Measurements from ENCODE around the gene ASCC2. TPM values are rescaled to one million over a fixed set of nuclear protein-coding genes. Genes with fewer than 3 reads are reported as not detected.

The ASCC2 gene
- total and polyA plus RNA-seq, 2 donors (not counting 3 experiments of a cell fraction or from before 2014, with no cell fraction given): 43.6 to 60.7 TPM

DNA sequence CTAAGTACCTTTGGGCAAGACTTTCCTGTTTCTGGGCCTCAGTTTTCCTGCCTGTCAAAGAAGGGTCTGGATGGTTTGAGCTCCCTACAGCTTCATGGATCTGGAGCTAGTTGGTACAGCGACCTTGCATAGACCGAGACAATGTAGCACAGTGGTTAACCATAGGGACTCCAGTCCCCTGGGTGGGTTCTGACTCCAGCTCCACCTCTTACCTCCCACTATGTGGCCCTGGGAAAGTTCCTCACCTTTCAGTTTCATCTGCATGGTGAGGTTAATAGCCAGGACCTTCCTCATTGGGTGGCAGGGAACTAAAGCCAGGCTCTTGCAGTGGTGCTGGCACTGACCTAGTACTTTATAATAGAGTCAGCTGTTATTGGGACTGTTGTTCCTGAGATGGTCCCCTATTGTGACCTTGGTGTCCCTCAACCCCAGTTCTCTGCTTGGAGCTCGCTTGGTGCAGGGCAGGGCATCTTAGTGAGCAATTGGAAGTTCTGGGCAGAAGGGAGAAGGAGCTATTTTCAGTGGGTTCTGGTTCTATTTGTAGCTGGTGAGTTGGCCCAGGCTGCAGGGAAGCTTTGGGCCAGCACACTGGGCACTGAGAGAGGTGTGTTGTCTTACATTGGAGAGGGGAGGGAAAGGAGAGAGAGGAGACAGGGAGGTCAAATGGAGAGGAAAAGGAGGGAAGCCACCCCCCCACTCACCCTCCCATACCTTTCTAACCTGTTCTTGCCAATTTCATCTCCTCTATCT lies 34.2 kb upstream of the ASCC2 start:
- no TSS peak for BruUV-seq (replicated peaks)
- CTCF ChIA-PET: interaction anchor here (0.8 to 1.6 kb wide), 2 partner anchors 16 to 133 kb away, joined by 3 to 4 read pairs; no protein-coding TSS in a partner anchor
- dilution Hi-C loops (cut with MboI; ENCODE audit: extremely low pct_ligation_motif_present, low sequenced_read_pairs): no loop called here

More for the DNA sequence above, 34.2 kb upstream of the ASCC2 start:
- Histone ChIP-seq H3K36me3 (ENCODE audit: control insufficient read depth in 2 of 2, extremely low read depth in 1 of 2, insufficient read depth in 2 of 2, low read length in 2 of 2) (no peaks in the 10 kb centered on the region), H3K4me2 (ENCODE audit: insufficient read depth, low read length) (no peak overlapping the region), H3K79me2 (ENCODE audit: control insufficient read depth, insufficient read depth, low read length) (no peaks in the 10 kb centered on the region), H3K27me3 (ENCODE audit: control insufficient read depth in 2 of 2, insufficient read depth in 2 of 2, low read length in 2 of 2) (peaks cover 12 to 24% of the 10 kb centered on the region in 2 experiments), H3K9me3 (replicated peaks; ENCODE audit: control insufficient read depth, insufficient read depth, low read length) (no peaks in the 10 kb centered on the region), H3K4me3 (replicated peaks in 1 of 3; ENCODE audit: insufficient read depth in 1 of 3, low read depth in 1 of 3, low read length in 3 of 3) (no peak overlapping the region), H3K27ac (ENCODE audit: insufficient read depth, low read depth, low read length) (no peak overlapping the region), H3K4me1 (ENCODE audit: control insufficient read depth, extremely low read depth, insufficient read depth, low read length) (no peaks in the 10 kb centered on the region), H3K9ac (replicated peaks; ENCODE audit: extremely low read depth, insufficient read depth, low read length) (no peak overlapping the region), H4K20me1 (replicated peaks; ENCODE audit: control insufficient read depth, extremely low read depth, insufficient read depth, low read length) (no peaks in the 10 kb centered on the region), H2AFZ (ENCODE audit: low read depth, low read length) (no peak overlapping the region), H3K9me1 (replicated peaks; ENCODE audit: control insufficient read depth, extremely low read depth, insufficient read depth, low read length) (no peaks in the 10 kb centered on the region)
- POLR2A ChIA-PET: no interaction called here
- FAIRE-seq (no peak), DNase-seq (ENCODE audit: low read depth, low spot score) (no peak)
- TF ChIP-seq, protein P1, sequence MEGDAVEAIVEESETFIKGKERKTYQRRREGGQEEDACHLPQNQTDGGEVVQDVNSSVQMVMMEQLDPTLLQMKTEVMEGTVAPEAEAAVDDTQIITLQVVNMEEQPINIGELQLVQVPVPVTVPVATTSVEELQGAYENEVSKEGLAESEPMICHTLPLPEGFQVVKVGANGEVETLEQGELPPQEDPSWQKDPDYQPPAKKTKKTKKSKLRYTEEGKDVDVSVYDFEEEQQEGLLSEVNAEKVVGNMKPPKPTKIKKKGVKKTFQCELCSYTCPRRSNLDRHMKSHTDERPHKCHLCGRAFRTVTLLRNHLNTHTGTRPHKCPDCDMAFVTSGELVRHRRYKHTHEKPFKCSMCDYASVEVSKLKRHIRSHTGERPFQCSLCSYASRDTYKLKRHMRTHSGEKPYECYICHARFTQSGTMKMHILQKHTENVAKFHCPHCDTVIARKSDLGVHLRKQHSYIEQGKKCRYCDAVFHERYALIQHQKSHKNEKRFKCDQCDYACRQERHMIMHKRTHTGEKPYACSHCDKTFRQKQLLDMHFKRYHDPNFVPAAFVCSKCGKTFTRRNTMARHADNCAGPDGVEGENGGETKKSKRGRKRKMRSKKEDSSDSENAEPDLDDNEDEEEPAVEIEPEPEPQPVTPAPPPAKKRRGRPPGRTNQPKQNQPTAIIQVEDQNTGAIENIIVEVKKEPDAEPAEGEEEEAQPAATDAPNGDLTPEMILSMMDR (IDR thresholded peaks at IDR 0.05; ENCODE audit: extremely low read depth in 1 of 2, insufficient read depth in 1 of 2, low read depth in 1 of 2, low read length in 2 of 2): no peak
- TF ChIP-seq MYC (IDR thresholded peaks at IDR 0.05; ENCODE audit: low read depth, low read length) (no peak), FOS (IDR thresholded peaks at IDR 0.05; ENCODE audit: borderline replicate concordance, insufficient read depth, low read length) (no peak), JUN (IDR thresholded peaks at IDR 0.05; ENCODE audit: borderline replicate concordance, insufficient read depth, insufficient read length, low read depth) (no peak), EZH2 (IDR thresholded peaks at IDR 0.05; ENCODE audit: borderline replicate concordance, low read depth, low read length, severe bottlenecking) (no peak), POLR2AphosphoS5 (IDR thresholded peaks at IDR 0.05; ENCODE audit: insufficient read depth, low read depth, low read length) (no peak)
- TF ChIP-seq, protein P2, sequence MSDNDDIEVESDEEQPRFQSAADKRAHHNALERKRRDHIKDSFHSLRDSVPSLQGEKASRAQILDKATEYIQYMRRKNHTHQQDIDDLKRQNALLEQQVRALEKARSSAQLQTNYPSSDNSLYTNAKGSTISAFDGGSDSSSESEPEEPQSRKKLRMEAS (IDR thresholded peaks at IDR 0.05; ENCODE audit: insufficient read depth, insufficient read length): no peak
- intact Hi-C loops (cut with micrococcal nuclease): no loop called here

Measured in endothelial cell of umbilical vein (primary cell).